HG03139 (cell line): Measurements from ENCODE around the gene TAT.
"Not testable (repeated sequence)": the region's sequence is repeated elsewhere in the genome, so short reads cannot be mapped to it uniquely, and the experiment has no call there.

Experiments used
- ATAC-seq: cut with Tn5 transposase; IDR thresholded peaks from one replicate; pipeline ENCODE4 v1.9.1; 2021; ENCODE audit not compliant: unreplicated experiment

The TAT gene

GRCh38 chr16:71585318-71585703, 8.4 kb upstream of the TAT start:
- ATAC-seq = no peak

- no peak for ATAC-seq
These were observed 7.8 kb upstream of the TAT start for GRCh38 chr16:71584543-71585317.

GRCh38 chr16:71582553-71582848, 5.6 kb upstream of the TAT start:
- not testable (repeated sequence) for ATAC-seq

GRCh38 chr16:71574702-71575101, 2.2 kb downstream of the TAT start:
- no peak for ATAC-seq

GRCh38 chr16:71573387-71574094, 3.4 kb downstream of the TAT start:
- no peak for ATAC-seq

- no peak for ATAC-seq
These were observed 4.3 kb downstream of the TAT start for GRCh38 chr16:71572497-71573116.

GRCh38 chr16:71570144-71570543, 6.7 kb downstream of the TAT start:
- ATAC-seq = no peak

- no peak for ATAC-seq
These were observed 7.3 kb downstream of the TAT start for GRCh38 chr16:71569621-71570020.

GRCh38 chr16:71568551-71568950, 8.3 kb downstream of the TAT start:
- ATAC-seq = no peak

GRCh38 chr16:71567931-71568330, 9.0 kb downstream of the TAT start:
- ATAC-seq = no peak

- ATAC-seq = no peak
These were observed 10.8 kb downstream of the TAT start for GRCh38 chr16:71565812-71566700.

- ATAC-seq = peak; percentile 80
These were observed 12.4 kb downstream of the TAT start for GRCh38 chr16:71564335-71564967.

GRCh38 chr16:71562552-71562951, 14.3 kb downstream of the TAT start:
- no peak for ATAC-seq

- ATAC-seq = not testable (repeated sequence)
These were observed 15.0 kb downstream of the TAT start for GRCh38 chr16:71561886-71562285.

- ATAC-seq = no peak
These were observed 17.0 kb downstream of the TAT start for GRCh38 chr16:71559855-71560254.

- ATAC-seq = no peak
These were observed 18.8 kb downstream of the TAT start for GRCh38 chr16:71557954-71558582.

GRCh38 chr16:71557299-71557698, 19.6 kb downstream of the TAT start:
- no peak for ATAC-seq

- ATAC-seq = no peak
These were observed 21.5 kb downstream of the TAT start for GRCh38 chr16:71555230-71555891.

- no peak for ATAC-seq
These were observed 24.0 kb downstream of the TAT start for GRCh38 chr16:71552698-71553503.
